Hematopoietic multipotent progenitor cell treated with erythropoietin and hydrocortisone succinate and interleukin-3 and kit ligand, for 17 days (in vitro differentiated cells): Measurements from ENCODE around the gene ITGA4.
A peak's percentile ranks its signal among the peaks of the same experiment; 100 is the strongest.

Experiments
- DNase-seq: peaks from one replicate; pipeline ENCODE4 v3.0.0-alpha.2; 2015; ENCODE audit warnings: low spot score

ITGA4 gene

DNA sequence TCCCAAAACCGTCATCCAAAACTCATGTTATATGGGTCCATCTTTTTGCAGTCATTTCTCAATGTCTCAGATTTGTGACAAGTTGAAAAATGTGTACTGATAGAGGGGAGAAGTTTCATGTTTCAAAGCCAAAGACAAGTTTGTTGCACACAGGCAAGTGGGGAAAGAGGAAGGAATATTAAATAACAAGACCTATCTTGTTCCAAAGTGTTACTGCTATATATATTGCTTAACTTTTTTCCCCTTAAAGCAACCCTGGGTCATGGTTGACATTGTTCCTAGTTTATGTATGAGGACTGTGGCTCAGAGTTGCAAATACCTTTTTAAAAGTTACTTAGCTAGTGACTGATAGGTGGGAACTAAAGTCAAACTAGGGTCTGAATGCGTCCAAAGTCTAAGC lies 1.7 kb downstream of the ITGA4 start:
- DNase-seq: peak; percentile 48

DNA sequence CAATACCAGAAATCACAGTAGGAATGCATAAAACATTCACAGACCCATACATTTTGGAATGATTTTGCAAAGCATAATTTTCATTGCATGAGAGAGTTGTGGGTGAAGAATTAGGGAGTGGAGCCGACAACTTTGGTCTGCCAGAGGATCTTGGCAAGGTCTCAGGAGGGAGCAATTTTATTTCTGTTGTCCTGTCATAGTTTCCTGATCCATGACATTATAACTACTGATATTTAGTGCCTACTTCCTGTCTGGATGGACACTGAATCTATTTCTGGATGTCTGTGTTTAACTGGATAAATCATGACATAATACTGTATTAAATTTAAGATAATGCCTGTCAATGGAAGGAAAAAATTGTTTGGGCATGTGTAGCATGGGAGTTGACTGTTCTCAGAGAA lies 2.4 kb downstream of the ITGA4 start:
- DNase-seq: peak; percentile 47

DNA sequence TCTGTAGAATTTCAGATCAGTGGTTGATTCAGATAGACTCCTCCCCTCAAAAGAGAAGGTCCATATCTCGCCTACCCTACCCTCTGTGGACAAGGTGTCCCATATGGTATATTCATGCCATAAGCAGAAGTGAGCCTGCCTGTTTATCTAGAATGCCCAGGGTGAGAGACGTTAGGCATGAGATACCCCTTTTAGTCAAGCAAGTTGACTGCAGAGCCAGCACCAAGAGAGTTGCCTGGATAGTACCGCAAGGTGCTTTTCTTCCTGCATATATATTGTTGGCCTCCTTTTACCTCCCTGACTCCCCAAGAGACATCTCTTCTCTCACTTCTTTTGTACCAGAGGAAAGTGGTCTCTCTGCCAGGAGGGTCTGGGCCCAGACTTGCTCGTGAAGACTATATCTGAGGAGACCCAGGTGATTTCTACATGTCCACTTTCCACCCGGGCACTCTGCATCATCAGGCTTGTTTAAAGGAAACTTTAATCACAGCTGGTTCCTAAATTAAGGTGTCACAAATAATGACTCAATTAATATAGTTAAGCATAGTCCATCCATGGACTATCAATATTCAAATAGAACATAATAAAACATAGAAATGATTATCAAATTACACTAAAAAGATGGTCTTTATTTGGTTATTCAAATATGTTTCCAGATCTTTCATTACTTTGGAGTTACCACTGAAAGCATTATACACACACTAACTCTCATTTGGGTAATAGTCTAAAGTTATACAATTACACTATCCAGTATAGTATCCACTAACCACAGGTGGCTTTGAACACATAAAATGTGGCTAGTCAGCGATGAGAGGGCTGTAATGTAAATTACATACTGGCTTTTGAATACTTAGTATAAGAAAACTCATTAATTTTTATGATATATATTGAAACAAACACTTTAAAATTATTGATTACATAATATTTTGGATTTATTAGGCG lies 4.1 kb downstream of the ITGA4 start:
- peak; percentile 80 for DNase-seq

DNA sequence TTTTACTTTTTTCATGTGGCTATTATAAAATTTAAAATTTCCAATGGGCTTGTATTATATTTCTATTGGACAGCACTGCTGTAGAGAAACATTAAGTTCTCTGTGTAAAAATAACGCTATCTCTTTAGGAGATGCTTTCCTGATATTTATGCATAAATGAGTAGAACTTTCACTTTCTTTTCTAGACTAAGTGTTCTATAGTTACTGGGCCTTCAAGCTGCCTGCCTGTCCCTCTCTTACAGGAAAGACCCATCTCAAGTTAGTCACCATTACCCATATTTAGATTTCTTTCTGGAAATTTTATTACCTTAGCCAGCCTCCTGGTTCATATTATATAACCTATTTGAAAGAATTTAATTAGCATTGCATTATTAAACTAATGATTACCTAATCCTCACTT lies 4.8 kb downstream of the ITGA4 start:
- DNase-seq: peak; percentile 52

DNA sequence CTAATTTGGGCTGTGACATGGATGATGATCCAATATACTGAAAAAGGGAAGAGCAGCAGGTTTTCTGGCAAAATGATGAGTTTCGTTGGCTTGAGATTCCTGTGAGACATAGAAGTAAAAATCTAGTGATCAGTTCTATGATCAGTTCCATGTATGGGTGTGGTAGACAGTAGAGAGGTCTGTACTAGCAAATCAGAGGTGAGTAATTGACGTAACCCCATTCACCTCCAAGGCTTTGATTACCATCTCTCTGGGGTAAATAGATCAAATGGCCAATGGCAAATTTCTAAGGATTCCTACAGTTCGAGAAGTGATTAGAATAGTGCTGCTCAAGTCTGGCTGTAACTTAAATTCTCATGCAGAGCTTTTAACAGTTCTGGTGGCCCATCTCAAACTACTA lies 6.4 kb downstream of the ITGA4 start:
- no peak for DNase-seq

DNA sequence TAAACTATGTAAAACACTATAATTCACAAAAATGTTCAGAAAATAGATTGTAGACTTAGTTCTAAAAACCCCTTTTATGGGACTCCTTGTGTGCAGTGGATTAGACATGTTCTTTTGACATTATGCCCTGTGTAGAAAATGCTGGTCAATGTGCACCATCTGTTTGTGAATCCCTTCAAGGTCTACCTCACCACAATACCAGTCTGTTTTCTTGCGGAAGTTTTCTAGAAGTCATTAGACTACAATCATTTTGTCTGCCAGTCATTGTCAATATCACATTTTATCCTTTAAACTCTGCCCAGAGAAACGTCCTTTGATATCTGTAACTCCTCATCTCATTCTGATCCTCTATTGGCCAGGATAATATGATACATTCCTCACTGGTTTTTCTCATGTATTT lies 7.8 kb downstream of the ITGA4 start:
- DNase-seq: no peak

DNA sequence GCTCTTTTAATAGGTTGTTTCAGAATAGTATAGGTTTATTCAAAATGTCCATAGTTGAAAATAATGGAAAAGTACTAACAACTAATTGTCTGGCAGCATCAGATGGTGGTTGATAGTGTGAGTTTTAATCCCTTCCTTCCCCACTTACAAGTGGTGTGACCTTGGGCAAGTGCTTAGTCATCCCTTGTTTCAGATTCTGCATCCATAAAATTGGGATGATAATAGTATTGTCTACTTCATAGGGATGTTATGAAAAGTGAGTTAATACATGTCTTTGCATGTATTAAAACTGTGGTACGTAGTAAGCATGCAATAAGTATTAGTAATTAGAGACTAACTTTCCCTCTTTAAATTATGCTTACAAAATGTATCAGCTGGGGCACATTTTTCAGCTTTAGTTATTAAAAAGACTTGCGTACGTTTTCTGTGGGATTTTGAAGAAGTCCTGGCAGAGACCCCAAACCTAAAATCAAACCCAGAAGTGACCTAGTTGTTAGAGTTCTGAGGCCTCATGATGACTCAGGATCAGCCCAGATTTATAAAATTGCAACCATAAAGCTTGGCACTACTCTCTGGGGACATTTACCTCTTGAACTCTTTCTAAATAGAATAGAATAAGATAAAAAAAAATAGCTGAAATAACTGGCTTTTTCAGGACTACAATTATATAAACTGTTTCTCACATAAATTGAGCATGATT lies 8.6 kb downstream of the ITGA4 start:
- DNase-seq: peak; percentile 42

DNA sequence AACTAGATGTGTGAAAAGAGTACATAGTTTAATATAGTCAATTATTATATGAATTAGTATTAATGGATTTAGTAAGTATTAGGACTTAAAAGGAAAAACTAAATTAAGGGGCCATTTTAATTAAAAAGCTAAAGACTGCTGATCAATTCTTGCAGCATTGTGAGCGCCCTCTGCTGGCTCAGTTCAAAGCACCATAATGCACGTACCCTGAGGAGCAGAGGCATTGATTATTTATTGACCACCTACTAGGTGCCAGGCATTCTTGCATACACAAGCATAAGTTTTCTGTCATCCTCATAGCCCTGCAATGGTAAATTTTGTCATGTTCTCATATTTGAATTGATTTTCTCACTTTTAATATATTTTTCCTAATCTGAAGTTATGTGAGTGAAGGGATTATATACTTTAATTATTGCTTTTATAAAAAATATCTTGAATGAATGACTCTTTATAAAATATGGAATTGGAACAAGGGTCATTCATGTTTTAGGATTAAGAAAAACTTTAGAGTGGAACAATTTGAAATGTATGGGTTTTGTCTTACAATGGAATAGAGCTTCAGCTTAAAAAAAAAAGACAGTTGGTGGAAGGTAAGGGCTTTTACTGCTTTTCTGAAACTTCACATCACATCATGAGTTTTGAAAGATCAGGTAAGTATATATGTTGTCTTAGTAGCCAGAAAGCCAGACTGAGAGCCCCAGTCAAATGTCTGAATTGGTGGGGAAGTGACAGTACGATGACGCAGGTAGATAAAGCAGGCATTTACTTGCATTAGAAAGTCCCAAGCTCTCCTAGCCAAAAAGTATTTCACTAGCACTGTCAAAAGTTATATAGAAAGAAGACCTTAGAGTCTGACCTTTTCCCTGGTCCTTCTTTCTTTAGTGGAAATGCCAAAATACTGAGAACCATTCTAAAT lies 9.7 kb downstream of the ITGA4 start:
- peak; percentile 86 for DNase-seq

DNA sequence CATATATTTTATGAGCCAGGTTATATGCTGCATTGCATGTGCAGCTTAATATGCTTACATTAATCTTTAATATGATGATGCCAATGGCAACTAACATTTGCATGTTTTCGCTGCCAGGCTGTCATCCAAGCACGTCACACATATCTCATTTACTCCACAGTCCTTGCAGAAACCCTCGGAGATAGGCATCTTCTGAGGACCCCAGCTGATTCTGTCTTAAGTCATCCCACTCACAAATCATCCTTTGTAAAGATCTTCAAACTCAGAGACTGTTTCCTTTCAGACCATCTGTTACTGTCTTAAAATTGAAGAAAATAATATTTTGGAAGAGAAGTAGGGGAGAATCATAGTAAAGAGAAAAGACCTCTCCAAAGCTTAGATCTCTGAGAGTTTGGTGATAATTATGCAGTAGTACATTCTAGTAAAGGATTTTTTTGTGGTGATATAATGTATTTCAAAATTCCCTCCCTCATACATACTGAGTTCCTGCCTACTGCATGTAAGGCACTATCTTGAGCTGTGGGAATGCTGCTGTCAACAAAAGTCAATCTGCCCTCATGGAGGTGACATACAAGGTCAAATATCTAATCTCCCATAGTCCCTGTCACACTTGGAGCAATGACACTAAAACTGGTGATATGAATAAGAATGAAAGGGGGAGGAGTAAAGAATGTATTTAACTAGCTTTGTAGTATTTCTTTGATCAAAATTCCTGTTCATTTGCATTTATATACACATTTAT lies 11.0 kb downstream of the ITGA4 start:
- peak; percentile 22 for DNase-seq

DNA sequence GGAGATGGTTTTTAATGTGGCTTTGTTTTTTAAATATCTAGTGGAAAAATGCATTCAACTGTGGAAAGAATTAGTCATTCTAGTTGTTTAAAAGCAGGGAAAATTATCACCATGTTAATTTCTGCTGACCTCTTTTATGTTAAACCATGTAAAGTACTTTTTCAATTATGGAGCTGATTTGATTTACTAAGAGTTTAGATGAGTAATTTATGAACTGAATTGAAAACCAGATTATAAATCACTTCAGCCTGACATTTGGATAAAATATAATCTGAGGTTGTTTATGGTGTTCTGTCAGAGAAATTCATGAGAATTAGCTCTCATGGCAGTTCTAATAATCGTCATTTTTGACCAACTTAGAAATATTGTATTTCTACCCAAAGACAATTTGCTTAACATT lies 11.6 kb downstream of the ITGA4 start:
- no peak for DNase-seq

DNA sequence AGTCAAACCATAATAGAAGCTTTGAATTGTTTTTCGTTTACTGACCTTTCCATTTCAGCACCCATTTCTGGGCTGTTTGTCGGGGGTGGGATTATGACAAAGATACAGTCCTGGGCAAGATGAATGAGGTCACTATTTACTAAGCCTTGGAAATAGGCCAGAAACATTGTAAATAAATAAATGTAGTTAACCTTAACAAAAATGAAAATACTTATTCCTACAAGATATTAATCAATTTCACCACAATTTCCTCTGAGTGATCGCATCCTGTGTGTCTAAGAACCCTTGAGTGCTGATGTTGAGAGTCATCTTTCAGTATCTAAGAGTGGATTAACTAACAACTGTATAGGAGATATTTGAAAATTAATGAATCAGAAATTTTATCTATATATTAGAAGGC lies 14.0 kb downstream of the ITGA4 start:
- peak; percentile 15 for DNase-seq

DNA sequence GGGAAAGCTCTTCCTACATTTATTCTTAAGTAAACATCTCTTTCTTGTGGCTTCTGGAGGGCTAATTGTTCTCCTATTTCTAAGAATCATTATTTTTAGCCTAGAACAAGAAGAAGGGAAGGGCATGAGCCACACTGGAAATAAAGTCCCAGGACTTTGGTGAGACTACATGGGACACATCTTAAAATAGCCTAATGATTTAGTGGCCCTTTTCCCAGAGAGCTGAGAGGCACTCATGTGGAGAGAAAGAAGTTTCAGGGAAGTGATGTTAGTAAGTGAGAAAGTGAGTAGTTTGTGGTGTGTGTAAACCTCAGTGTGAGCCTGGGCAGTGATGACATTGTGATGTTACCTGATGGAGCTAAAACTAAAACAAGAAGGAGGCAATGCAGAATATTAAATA lies 14.6 kb downstream of the ITGA4 start:
- peak; percentile 7 for DNase-seq

DNA sequence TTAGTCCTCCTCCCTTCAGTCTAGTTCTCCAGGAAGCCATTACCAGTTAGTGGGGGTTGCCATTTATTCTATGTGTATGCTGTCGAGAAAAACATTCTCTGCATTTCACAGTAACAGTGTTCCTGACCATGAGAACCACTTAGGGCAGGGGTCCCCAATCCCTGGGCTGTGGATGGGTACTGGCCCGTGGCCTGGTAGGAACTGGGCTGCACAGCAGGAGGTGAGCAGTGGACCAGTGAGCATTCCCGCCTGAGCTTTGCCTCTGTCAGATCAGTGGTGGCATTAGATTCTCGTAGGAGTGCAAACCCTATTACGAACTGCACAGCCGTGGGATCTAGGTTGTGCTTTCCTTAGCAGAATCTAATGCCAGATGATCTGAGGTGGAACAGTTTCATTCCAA lies 15.8 kb downstream of the ITGA4 start:
- no peak for DNase-seq

DNA sequence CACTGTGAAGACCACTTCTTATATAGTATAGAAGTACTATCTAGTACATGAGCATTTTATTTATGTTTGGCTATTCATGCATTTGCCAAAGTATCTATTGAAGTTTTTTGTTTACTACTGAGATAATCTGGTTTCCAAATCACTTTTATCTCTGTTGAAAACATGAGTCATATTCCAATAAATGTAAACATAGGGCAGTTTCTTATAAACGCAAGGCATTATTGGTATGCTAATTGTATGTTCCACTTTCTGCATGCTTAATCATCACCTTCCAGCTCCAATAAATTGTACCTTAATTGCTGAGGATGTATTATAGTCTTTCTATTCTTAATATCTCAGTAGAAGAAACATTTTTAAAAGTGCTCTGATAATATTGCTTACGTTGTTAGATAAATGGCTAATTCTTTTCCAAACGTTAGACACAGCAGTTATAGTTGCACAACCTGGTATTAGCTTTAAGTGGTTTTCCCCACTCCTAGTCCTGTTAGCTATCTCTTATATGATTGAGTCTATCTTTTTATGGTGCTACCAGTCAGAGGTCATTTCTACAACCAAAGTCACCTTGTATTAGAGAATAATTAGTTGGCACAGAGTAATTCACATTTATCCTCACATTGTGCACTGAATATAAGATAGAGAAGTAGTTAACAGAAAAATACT lies 17.2 kb downstream of the ITGA4 start:
- DNase-seq: peak; percentile 14

DNA sequence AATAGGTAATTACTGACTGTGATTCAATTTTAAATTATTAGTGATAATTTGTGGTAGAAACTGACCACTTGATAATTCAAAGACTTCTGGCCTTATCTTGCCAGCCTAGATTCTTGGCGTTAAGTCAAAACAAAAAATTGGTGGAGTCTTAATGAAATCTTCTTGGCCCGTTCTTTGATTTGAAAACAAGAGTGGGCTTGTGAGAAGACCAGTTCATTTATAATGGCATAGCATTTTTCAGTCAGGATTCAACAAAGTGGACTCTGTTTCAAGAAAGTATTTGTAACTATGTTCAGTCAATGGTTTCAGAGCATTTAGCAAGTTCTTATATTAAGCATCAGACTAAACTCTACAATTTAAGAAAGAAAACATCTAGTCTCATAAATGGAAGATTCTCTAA lies 26.0 kb downstream of the ITGA4 start:
- DNase-seq: no peak

DNA sequence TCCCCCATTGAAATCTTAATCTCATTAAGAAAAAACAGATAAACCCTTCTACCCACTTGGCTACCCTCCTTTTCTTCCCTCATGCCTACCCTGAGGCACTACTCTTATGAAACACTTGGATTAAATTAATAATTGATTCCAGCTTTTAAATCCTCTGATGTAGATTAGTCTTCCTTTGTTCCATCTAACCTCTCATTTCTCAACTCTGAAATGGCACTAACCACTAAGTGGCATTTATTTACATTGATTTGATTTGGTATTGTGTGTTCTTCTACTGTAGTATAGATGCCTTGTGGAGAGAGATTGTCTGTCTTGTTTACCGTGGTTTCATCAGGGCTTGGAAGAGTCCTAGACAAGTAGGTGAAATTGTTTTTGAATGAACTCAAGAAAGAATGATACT lies 26.7 kb downstream of the ITGA4 start:
- DNase-seq: no peak

DNA sequence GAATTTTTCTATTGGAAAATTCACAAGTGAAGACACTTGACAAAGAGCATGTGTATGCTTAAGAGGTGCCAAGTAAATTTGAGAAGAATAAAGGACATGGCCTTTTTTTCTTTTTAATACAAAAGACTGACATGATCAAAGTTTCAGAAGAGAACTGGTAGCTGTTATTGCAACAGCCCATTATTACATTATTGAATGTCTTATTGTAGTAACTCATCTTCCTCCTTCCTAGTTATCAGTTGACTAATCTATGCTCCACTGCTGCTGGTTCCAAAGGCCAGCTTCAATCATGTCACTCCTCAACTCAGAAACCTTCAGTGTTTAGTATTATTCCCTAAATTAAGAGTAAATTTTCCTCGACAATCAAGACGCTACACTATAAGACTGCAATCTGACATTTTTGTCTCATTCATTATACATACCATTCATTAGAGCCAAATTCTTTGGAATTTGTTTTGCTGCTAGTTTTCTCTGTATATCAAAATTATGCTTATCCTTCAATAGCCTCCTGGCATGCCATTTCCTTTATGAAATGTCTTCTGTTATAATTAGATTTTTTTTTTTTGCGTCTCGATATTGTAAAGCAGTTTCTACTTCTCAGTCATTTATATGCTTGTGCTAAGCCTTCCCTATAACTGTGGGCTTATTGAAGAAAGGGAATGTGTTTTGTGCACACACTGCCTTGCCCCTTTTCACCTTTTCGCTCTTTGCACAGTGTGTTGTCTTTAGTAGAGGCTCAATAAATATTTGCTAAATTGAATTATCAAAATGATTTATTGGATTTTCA lies 27.9 kb downstream of the ITGA4 start:
- DNase-seq: no peak

DNA sequence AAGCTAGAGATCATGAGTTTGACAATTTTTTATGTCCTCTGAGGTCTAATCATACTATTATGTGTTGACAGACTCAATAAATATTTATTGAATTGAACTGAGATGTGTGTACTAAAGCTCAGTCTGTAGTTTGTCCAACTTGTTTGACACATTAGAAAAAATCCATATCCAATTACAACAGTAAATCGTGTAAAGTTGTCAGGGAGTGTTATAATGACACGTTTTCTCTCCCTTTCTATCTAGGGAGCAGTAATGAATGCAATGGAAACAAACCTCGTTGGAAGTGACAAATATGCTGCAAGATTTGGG lies 28.4 kb downstream of the ITGA4 start:
- DNase-seq: no peak

DNA sequence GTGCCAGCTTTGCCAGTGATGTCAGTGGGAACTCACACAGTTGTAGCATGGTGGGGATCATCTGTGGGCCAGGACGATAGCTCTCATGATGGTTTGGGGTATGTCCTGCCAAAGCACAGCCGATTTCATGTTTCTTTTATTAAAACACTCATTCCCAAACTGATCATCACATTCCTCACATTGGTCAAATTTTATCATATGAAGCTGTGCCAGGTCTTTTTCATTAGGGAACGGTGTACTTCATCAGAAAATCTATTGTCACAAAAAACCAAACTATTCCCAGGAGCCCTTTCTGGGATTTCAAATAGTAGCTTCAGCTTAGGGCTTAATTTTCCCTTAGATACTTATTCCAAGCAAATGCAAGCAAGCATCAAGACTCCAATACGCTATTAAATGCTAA lies 42.0 kb downstream of the ITGA4 start:
- DNase-seq: no peak

DNA sequence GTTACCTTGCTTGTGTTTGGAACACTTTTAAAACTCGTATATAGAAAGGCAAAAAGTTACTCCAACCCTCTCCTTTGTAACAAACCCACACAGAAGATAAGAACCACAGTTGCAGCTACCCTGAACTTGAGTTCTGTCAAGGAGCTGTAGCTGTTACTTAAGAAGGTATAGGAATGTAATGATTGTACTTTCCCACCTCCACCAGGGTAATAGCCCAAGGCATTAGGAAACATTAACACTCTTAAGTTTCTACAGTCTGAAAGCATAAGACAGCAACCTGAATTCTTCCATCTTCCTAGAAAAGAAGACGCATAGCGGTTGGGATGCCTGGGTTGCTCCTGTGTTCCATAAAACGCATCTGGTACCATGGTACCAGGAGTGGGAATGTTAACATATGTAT lies 43.0 kb downstream of the ITGA4 start:
- DNase-seq: no peak

DNA sequence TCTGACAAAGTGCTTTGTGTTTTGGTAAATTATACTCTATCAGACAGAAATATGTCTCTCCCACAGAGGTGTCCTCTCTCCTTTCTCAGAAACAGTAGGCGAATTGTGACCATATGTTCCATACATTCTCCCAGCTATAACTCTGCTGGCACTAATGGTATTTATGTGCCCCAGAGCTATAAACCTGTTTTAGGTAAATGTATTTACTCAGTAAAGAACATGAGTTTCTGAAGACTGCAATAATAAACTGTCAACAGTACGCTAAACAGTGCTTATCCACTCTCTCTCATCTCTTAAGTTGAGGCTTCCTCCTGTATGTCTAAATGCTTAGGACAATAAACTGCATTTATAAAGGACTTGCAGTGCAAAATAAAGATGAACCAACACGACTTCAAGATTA lies 58.5 kb downstream of the ITGA4 start:
- DNase-seq: no peak
